Measurements from ENCODE around the gene C2CD4A.

The C2CD4A gene

DNA sequence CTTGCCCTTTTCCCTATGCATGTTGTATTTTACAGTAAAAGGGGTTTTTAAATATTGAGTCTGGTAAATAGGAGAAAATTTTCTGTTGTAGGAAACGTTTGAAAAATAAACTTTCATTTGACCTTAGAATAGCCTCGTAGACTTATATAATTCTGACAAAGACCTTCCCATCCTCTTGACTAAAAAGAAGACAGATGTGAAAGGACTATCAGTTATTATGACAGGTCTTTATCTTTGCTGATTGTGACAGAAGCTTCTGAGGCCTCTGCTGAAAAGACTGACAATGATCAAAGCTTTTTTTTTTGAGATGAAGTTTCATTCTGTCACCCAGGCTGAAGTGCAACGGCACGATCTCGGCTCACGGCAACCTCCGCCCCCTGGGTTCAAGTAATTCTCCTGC lies 24.2 kb downstream of the C2CD4A start:
- H3K27me3 ChIP-seq (replicated peaks; ENCODE audit: insufficient read depth, low read length) = no peaks in the 10 kb centered on the region
- no peak for TF ChIP-seq CTCF (IDR thresholded peaks at IDR 0.05; ENCODE audit: low read length)
- no peak for DNase-seq
- H3K4me2 ChIP-seq (ENCODE audit: low read depth, low read length) = no peak overlapping the region
- H3K9me3 ChIP-seq (replicated peaks; ENCODE audit: insufficient read depth, low read length) = no peaks in the 10 kb centered on the region
- no peaks in the 10 kb centered on the region for H3F3A ChIP-seq (ENCODE audit: insufficient read depth, low read length)
- H3K9me2 ChIP-seq (replicated peaks; ENCODE audit: insufficient read depth, low read length) = no peaks in the 10 kb centered on the region
- no peaks in the 10 kb centered on the region for H3K36me3 ChIP-seq (replicated peaks; ENCODE audit: insufficient read depth, low read length)
- H4K20me1 ChIP-seq (ENCODE audit: insufficient read depth, low read length) = no peaks in the 10 kb centered on the region
- no peaks in the 10 kb centered on the region for H3K4me1 ChIP-seq (ENCODE audit: low read length)
- no peak overlapping the region for H2AFZ ChIP-seq (ENCODE audit: low read length)
- no peak overlapping the region for H3K27ac ChIP-seq (ENCODE audit: low read length)
- no peaks in the 10 kb centered on the region for H3K79me2 ChIP-seq (ENCODE audit: low read length)
- no peak overlapping the region for H3K4me3 ChIP-seq (ENCODE audit: low read length)
- H3K9ac ChIP-seq (ENCODE audit: low read length) = no peak overlapping the region

DNA sequence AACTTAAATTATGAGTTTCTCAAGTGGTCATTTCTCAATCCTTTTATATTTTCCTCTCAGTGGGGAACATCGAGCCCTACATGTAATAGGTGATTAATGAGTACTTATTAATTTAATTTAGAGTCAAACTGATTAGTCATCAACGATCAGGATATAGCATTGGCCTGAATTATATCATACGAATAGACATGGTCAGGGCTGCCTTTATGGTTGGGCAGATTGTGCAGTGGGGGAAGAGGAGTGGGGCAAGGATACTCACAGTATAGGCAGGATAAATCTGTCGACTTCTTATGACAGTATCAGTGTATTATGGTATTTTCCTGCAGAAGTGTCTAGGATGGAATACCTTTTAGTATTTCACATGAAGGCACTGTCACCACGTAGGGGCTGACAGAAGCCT lies 27.0 kb downstream of the C2CD4A start:
- Histone ChIP-seq H3K9ac (ENCODE audit: low read length) (no peak overlapping the region), H3F3A (ENCODE audit: insufficient read depth, low read length) (no peaks in the 10 kb centered on the region), H3K4me1 (ENCODE audit: low read length) (peaks cover 6% of the 10 kb centered on the region; the same call in 1 of the 2 replicates), H2AFZ (ENCODE audit: low read length) (no peak overlapping the region), H3K4me3 (ENCODE audit: low read length) (no peak overlapping the region), H3K36me3 (replicated peaks; ENCODE audit: insufficient read depth, low read length) (no peaks in the 10 kb centered on the region), H3K79me2 (ENCODE audit: low read length) (no peaks in the 10 kb centered on the region), H3K9me2 (replicated peaks; ENCODE audit: insufficient read depth, low read length) (no peaks in the 10 kb centered on the region), H3K4me2 (ENCODE audit: low read depth, low read length) (no peak overlapping the region), H3K27me3 (replicated peaks; ENCODE audit: insufficient read depth, low read length) (no peaks in the 10 kb centered on the region), H3K9me3 (replicated peaks; ENCODE audit: insufficient read depth, low read length) (no peaks in the 10 kb centered on the region), H4K20me1 (ENCODE audit: insufficient read depth, low read length) (no peaks in the 10 kb centered on the region), H3K27ac (ENCODE audit: low read length) (no peak overlapping the region)
- TF ChIP-seq EZH2phosphoT487 (IDR thresholded peaks at IDR 0.05; ENCODE audit: low read length) = no peak
- no peak for TF ChIP-seq CTCF (IDR thresholded peaks at IDR 0.05; ENCODE audit: low read length)
- no peak for TF ChIP-seq EZH2 (optimal IDR thresholded peaks at IDR 0.05; ENCODE audit: low read depth, low read length)
- no peak for DNase-seq

DNA sequence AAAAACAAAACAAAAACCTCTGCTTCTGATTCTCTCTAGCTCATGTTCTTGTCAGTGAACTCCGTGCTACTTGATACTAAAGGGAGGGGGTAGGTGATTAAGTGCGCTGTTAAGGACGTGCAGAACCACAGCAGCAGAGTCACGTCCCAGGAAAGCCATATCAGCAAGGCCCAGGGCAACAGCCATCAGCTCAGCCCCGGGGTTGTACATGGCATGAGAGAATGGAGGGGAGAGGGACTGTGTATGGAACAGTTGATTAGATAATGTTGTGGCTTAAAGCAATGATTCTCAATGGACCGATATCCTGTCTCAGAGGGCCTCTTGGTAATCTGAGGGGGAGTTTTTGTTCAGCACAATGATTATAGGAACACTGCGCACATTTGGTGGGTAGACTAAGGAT lies 27.6 kb downstream of the C2CD4A start:
- Histone ChIP-seq H3K79me2 (ENCODE audit: low read length) (no peaks in the 10 kb centered on the region), H3K27me3 (replicated peaks; ENCODE audit: insufficient read depth, low read length) (no peaks in the 10 kb centered on the region), H3K27ac (ENCODE audit: low read length) (no peak overlapping the region), H3K4me3 (ENCODE audit: low read length) (no peak overlapping the region), H2AFZ (ENCODE audit: low read length) (no peak overlapping the region), H3K9me2 (replicated peaks; ENCODE audit: insufficient read depth, low read length) (no peaks in the 10 kb centered on the region), H3K9ac (ENCODE audit: low read length) (no peak overlapping the region), H3K9me3 (replicated peaks; ENCODE audit: insufficient read depth, low read length) (no peaks in the 10 kb centered on the region), H3F3A (ENCODE audit: insufficient read depth, low read length) (no peaks in the 10 kb centered on the region), H4K20me1 (ENCODE audit: insufficient read depth, low read length) (no peaks in the 10 kb centered on the region), H3K36me3 (replicated peaks; ENCODE audit: insufficient read depth, low read length) (no peaks in the 10 kb centered on the region), H3K4me1 (ENCODE audit: low read length) (peaks cover 6% of the 10 kb centered on the region; the same call in 1 of the 2 replicates), H3K4me2 (ENCODE audit: low read depth, low read length) (no peak overlapping the region)
- no peak for TF ChIP-seq EZH2 (optimal IDR thresholded peaks at IDR 0.05; ENCODE audit: low read depth, low read length)
- no peak for TF ChIP-seq CTCF (IDR thresholded peaks at IDR 0.05; ENCODE audit: low read length)
- TF ChIP-seq EZH2phosphoT487 (IDR thresholded peaks at IDR 0.05; ENCODE audit: low read length) = no peak
- DNase-seq = no peak

Measured in MM.1S (cell line).